Measurements from ENCODE around the gene RPS6KA3. TPM values are rescaled to one million over a fixed set of nuclear protein-coding genes. Genes with fewer than 3 reads are reported as not detected.

The RPS6KA3 gene
- polyA plus RNA-seq, 1 of the 3 experiments (the other 2 are of a cell fraction) = 14.3 TPM

- Histone ChIP-seq H3K9me3 (no peaks in the 10 kb centered on the region), H3K4me1 (ENCODE audit: control insufficient read depth in 1 of 2, insufficient read depth in 2 of 2, low read depth in 1 of 2, low read length in 1 of 2) (peaks cover 0 to 3% of the 10 kb centered on the region in 2 experiments; a peak in 1 of 4 replicates), H3K27me3 (ENCODE audit: insufficient read depth) (no peaks in the 10 kb centered on the region; the same call in 1 of the 2 replicates), H3K36me3 (replicated peaks in 1 of 2; ENCODE audit: control insufficient read depth in 1 of 2, insufficient read depth in 2 of 2, low read length in 1 of 2) (no peaks in the 10 kb centered on the region), H4K20me1 (ENCODE audit: insufficient read depth) (no peaks in the 10 kb centered on the region), H3K27ac (ENCODE audit: low read depth in 2 of 2, low read length in 1 of 2) (no peak overlapping the region), H3K4me2 (no peak overlapping the region), H2AFZ (ENCODE audit: low read depth) (no peak overlapping the region), H3K79me2 (ENCODE audit: insufficient read depth) (no peaks in the 10 kb centered on the region), H3K9me2 (no peaks in the 10 kb centered on the region), H3K9ac (no peak overlapping the region), H3K4me3 (ENCODE audit: low read depth in 2 of 2, low read length in 1 of 2) (no peak overlapping the region), H3F3A (replicated peaks; ENCODE audit: insufficient read depth) (no peaks in the 10 kb centered on the region)
- no peak for DNase-seq
- WGBS (ENCODE audit: low lambda C conversion rate) = 71% methylated on average over 14 of the region's 14 CpGs
- ChIA-PET POLR2A (no interaction called here), CTCF (no interaction called here)
- TF ChIP-seq TEAD4 (IDR thresholded peaks at IDR 0.05; ENCODE audit: borderline replicate concordance, insufficient read depth) (no peak), POLR2AphosphoS5 (IDR thresholded peaks at IDR 0.05; ENCODE audit: low read depth, low read length) (no peak), FOXM1 (IDR thresholded peaks at IDR 0.05; ENCODE audit: low read depth) (no peak), USF2 (IDR thresholded peaks at IDR 0.05; ENCODE audit: borderline replicate concordance, low read depth, low read length) (no peak), MXI1 (IDR thresholded peaks at IDR 0.05; ENCODE audit: low read depth, low read length) (no peak), MAX (IDR thresholded peaks at IDR 0.05; ENCODE audit: low read depth) (no peak), ELF1 (IDR thresholded peaks at IDR 0.05) (no peak), GABPA (IDR thresholded peaks at IDR 0.05; ENCODE audit: low read depth) (no peak), REST (IDR thresholded peaks at IDR 0.05; ENCODE audit: low read depth, low read length) (no peak), SIN3A (IDR thresholded peaks at IDR 0.05; ENCODE audit: borderline replicate concordance, low read depth, low read length) (no peak), IRF3 (IDR thresholded peaks at IDR 0.05; ENCODE audit: low read depth, low read length) (no peak), CTCF (IDR thresholded peaks at IDR 0.05) (no peak), JUND (IDR thresholded peaks at IDR 0.05) (no peak)
Measured at GRCh38 chrX:20112022-20112774, 154.5 kb downstream of the RPS6KA3 start.

Data from SK-N-SH (cell line).